Osteocyte (in vitro differentiated cells): ENCODE data around the gene ENO1. TPM values are rescaled to one million over a fixed set of nuclear protein-coding genes. Genes with fewer than 3 reads are reported as not detected.
A peak's percentile ranks its signal among the peaks of the same experiment; 100 is the strongest.
"Not testable (repeated sequence)": the region's sequence is repeated elsewhere in the genome, so short reads cannot be mapped to it uniquely, and the experiment has no call there.

Experiments
- DNase-seq: peaks from one replicate; pipeline ENCODE4 v3.0.0; 2021; ENCODE audit warnings: mixed read lengths; ENCODE audit not compliant: unreplicated experiment; ENCODE audit errors: extremely low spot score
- H3K27ac Mint-ChIP-seq: one replicate; pipeline ENCODE4 v1.8.0; 2021; ENCODE audit warnings: mild to moderate bottlenecking, mixed read lengths; ENCODE audit not compliant: unreplicated experiment
- H3K27me3 Mint-ChIP-seq: one replicate; pipeline ENCODE4 v1.8.0; 2021; ENCODE audit warnings: mixed read lengths; ENCODE audit not compliant: unreplicated experiment
- H3K36me3 Mint-ChIP-seq: one replicate; pipeline ENCODE4 v1.8.0; 2021; ENCODE audit warnings: mixed read lengths; ENCODE audit not compliant: unreplicated experiment
- H3K4me1 Mint-ChIP-seq: one replicate; pipeline ENCODE4 v1.8.0; 2021; ENCODE audit warnings: mixed read lengths; ENCODE audit not compliant: unreplicated experiment
- H3K4me3 Mint-ChIP-seq: one replicate; pipeline ENCODE4 v1.8.0; 2021; ENCODE audit warnings: mild to moderate bottlenecking, moderate library complexity, mixed read lengths; ENCODE audit not compliant: unreplicated experiment
- H3K9me3 Mint-ChIP-seq: one replicate; pipeline ENCODE4 v1.8.0; 2021; ENCODE audit warnings: mixed read lengths; ENCODE audit not compliant: unreplicated experiment
- total RNA-seq: library from RNA; stranded (reverse); gene quantifications from 2 replicates; pipeline ENCODE4 v1.2.1, GENCODE V29; 2021
- TF ChIP-seq, protein P1 (sequence below): fragments of 200-600 bp; sonication (generic); IDR thresholded peaks from 2 replicates; pipeline ENCODE4 v1.5.0; 2021; ENCODE audit warnings: antibody characterized with exemption, mild to moderate bottlenecking, moderate library complexity

The ENO1 gene
- total RNA-seq, 1 donor from 2014 or later: 744 TPM

DNA sequence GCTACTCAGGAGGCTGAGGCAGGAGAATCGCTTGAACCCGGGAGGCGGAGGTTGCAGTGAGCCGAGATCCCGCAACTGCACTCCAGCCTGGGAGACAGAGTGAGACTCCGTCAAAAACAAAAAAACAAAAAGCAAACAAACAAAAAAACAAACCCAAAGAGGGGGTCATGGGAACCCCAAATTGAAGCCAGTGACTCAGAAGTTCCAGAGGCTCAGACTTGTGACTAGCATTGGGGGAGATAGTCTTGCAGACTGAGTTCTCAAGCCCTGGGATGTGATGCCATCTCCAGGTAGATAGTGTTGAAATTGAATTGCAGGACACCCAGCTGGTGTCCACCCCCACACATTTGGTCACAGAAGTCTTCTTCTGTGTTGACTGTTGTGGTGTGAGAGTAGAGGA lies 24.9 kb upstream of the ENO1 start:
- TF ChIP-seq, protein P1, sequence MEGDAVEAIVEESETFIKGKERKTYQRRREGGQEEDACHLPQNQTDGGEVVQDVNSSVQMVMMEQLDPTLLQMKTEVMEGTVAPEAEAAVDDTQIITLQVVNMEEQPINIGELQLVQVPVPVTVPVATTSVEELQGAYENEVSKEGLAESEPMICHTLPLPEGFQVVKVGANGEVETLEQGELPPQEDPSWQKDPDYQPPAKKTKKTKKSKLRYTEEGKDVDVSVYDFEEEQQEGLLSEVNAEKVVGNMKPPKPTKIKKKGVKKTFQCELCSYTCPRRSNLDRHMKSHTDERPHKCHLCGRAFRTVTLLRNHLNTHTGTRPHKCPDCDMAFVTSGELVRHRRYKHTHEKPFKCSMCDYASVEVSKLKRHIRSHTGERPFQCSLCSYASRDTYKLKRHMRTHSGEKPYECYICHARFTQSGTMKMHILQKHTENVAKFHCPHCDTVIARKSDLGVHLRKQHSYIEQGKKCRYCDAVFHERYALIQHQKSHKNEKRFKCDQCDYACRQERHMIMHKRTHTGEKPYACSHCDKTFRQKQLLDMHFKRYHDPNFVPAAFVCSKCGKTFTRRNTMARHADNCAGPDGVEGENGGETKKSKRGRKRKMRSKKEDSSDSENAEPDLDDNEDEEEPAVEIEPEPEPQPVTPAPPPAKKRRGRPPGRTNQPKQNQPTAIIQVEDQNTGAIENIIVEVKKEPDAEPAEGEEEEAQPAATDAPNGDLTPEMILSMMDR: no peak
- Mint-ChIP-seq H3K27ac (peak overlapping the region; percentile 74), H3K27me3 (no peaks in the 10 kb centered on the region), H3K36me3 (no peaks in the 10 kb centered on the region), H3K9me3 (no peaks in the 10 kb centered on the region), H3K4me3 (no peak overlapping the region), H3K4me1 (peaks cover 43% of the 10 kb centered on the region)
- DNase-seq: no peak

DNA sequence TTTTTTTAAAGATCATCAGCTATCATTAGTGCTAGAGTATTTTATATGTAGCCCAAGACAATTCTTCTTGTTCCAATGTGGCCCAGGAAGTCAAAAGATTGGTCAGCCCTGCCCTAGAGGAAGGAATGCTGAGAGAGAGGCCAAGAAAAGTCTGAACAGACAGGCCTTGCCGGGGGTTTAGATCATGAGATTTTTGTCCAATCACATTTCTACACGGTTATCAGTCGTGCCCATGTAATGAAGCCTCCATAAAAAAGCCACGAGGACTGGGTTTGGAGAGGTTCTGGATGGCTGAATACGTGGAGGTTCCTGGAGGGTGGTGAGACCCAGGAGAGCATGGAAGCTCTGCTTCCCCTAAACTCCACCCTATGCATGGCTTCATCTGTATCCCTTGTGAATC lies 24.3 kb upstream of the ENO1 start:
- Mint-ChIP-seq H3K27me3 (no peaks in the 10 kb centered on the region), H3K4me3 (no peak overlapping the region), H3K27ac (peak overlapping the region; percentile 59), H3K9me3 (no peaks in the 10 kb centered on the region), H3K36me3 (no peaks in the 10 kb centered on the region), H3K4me1 (peaks cover 41% of the 10 kb centered on the region)
- TF ChIP-seq, protein P1: no peak
- DNase-seq: no peak

DNA sequence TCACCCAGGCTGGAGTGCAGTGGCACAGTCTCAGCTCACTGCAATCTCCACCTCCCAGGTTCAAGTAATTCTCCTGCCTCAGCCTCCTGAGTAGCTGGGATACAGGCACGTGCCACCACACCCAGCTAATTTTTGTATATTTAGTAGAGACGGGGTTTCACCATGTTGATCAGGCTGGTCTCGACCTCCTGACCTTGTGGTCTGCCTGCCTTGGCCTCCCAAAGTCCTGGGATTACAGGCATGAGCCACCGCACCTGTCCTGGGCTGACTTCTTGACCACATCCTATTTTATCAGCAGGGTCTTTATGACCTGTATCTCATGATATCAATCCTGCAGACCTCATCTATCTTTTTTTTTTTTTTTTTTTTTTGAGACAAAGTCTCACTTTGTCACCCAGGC lies 22.2 kb upstream of the ENO1 start:
- H3K4me1 Mint-ChIP-seq: peaks cover 30% of the 10 kb centered on the region
- not testable (repeated sequence) for H3K36me3 Mint-ChIP-seq, H3K4me3 Mint-ChIP-seq, H3K27me3 Mint-ChIP-seq, H3K27ac Mint-ChIP-seq, DNase-seq, H3K9me3 Mint-ChIP-seq

DNA sequence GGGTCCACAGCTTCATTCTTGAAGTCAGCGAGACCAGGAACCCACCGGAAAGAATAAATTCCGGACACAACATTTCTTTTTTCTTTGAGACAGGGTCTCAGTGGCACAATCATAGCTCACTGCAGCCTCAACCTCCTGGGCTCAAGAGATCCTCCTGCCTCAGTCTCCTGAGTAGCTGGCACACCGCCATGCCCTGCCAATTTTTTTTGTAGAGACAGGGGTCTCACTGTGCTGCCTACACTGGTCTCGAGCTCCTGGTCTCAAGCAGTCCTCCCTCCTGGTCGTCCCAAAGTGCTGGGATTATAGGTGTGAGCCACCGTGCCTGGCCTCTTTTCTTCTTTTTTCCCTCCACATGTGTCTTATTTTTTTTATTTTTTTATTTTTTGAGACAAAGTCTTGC lies 20.6 kb upstream of the ENO1 start:
- H3K9me3 Mint-ChIP-seq: no peaks in the 10 kb centered on the region
- no peak overlapping the region for H3K27ac Mint-ChIP-seq
- DNase-seq: no peak
- no peaks in the 10 kb centered on the region for H3K36me3 Mint-ChIP-seq
- TF ChIP-seq, protein P1: no peak
- H3K4me3 Mint-ChIP-seq: no peak overlapping the region
- no peaks in the 10 kb centered on the region for H3K27me3 Mint-ChIP-seq
- H3K4me1 Mint-ChIP-seq: peaks cover 17% of the 10 kb centered on the region

DNA sequence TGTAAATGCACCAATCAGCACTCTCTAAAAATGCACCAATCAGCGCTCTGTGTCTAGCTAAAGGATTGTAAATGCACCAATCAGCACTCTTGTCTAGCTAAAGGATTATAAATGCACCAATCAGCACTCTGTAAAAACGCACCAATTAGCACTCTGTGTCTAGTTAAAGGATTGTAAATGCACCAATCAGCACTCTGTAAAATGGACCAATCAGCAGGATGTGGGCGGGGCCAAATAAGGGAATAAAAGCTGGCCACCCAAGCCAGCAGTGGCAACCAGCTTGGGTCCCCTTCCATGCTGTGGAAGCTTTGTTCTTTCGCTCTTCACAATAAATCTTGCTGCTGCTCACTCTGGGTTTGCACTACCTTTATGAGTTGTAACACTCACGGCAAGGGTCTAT lies 19.9 kb upstream of the ENO1 start:
- H3K9me3 Mint-ChIP-seq, DNase-seq, H3K27me3 Mint-ChIP-seq, H3K36me3 Mint-ChIP-seq, H3K27ac Mint-ChIP-seq, H3K4me3 Mint-ChIP-seq: not testable (repeated sequence)
- peaks cover 11% of the 10 kb centered on the region for H3K4me1 Mint-ChIP-seq

DNA sequence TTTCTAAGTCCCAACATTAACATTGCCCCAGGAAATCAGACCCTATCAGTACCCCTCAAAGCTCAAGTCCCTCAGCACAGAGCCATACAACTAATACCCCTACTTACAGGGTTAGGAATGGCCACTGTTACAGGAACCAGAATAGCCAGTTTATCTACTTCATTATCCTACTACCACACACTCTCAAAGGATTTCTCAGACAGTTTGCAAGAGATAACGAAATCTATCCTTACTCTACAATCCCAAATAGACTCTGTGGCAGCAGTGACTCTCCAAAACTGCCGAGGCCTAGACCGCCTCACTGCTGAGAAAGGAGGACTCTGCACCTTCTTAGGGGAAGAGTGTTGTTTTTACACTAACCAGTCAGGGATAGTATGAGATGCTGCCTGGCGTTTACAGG lies 19.0 kb upstream of the ENO1 start:
- H3K9me3 Mint-ChIP-seq, H3K36me3 Mint-ChIP-seq, H3K4me3 Mint-ChIP-seq, DNase-seq, H3K27ac Mint-ChIP-seq, H3K4me1 Mint-ChIP-seq, H3K27me3 Mint-ChIP-seq: not testable (repeated sequence)

DNA sequence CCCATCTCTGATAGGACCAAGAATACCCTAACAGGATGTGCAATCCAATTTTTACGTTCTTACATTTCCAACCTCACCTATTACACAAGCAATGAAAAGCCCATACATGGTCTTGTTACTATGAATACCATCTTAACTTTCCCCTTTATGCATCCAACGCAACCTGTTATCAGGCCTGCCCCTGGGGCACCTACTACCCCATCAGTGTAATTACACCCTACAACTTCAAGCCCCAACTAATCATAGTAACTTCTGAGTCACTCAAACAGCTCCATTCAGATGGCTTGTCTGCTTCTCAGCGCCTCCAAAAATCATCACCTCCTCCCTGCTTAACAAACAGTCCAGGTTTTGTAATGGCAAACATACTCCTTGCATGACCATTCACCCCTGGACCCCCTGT lies 18.3 kb upstream of the ENO1 start:
- not testable (repeated sequence) for H3K4me1 Mint-ChIP-seq, H3K4me3 Mint-ChIP-seq, H3K27ac Mint-ChIP-seq, H3K9me3 Mint-ChIP-seq, DNase-seq, H3K27me3 Mint-ChIP-seq, H3K36me3 Mint-ChIP-seq
